GM18498 (cell line): ENCODE data around the gene PEX10.
A peak's percentile ranks its signal among the peaks of the same experiment; 100 is the strongest.

Experiments used
- ATAC-seq: cut with Tn5 transposase; IDR thresholded peaks from one replicate; pipeline ENCODE4 v1.9.1; 2021; ENCODE audit warnings: mild to moderate bottlenecking, moderate library complexity; ENCODE audit not compliant: unreplicated experiment

The PEX10 gene

GRCh38 chr1:2389644-2390043 lies 22.7 kb downstream of the PEX10 start:
- no peak for ATAC-seq

- no peak for ATAC-seq
These were observed 24.1 kb downstream of the PEX10 start for GRCh38 chr1:2388004-2388913.

- no peak for ATAC-seq
These were observed 25.4 kb downstream of the PEX10 start for GRCh38 chr1:2386636-2387611.

- ATAC-seq, result no peak
These were observed 26.6 kb downstream of the PEX10 start for GRCh38 chr1:2385606-2386280.

GRCh38 chr1:2384941-2385481 lies 27.4 kb downstream of the PEX10 start:
- no peak for ATAC-seq

- no peak for ATAC-seq
These were observed 28.1 kb downstream of the PEX10 start for GRCh38 chr1:2384130-2384860.

GRCh38 chr1:2383576-2383975 lies 28.8 kb downstream of the PEX10 start:
- no peak for ATAC-seq

- ATAC-seq, result no peak
These were observed 29.6 kb downstream of the PEX10 start for GRCh38 chr1:2382621-2383361.

GRCh38 chr1:2381741-2382620 lies 30.4 kb downstream of the PEX10 start:
- peak; percentile 55 for ATAC-seq

GRCh38 chr1:2380816-2381591 lies 31.4 kb downstream of the PEX10 start:
- no peak for ATAC-seq

GRCh38 chr1:2379733-2380404 lies 32.5 kb downstream of the PEX10 start:
- no peak for ATAC-seq

GRCh38 chr1:2378956-2379732 lies 33.2 kb downstream of the PEX10 start:
- no peak for ATAC-seq

GRCh38 chr1:2378441-2378851 lies 33.9 kb downstream of the PEX10 start:
- ATAC-seq, result no peak

GRCh38 chr1:2377751-2378440 lies 34.5 kb downstream of the PEX10 start:
- ATAC-seq, result no peak

GRCh38 chr1:2376931-2377672 lies 35.3 kb downstream of the PEX10 start:
- no peak for ATAC-seq
